Stimulated activated CD8-positive, alpha-beta memory T cell treated with anti-CD3 and anti-CD28 coated beads, Interleukin-15, amount 100 ng/mL, for 24 hours (primary cell): Measurements from ENCODE around the gene STAT3.
A peak's percentile ranks its signal among the peaks of the same experiment; 100 is the strongest.
"Not testable (repeated sequence)": the region's sequence is repeated elsewhere in the genome, so short reads cannot be mapped to it uniquely, and the experiment has no call there.

Experiments used
- DNase-seq: peaks from one replicate; pipeline ENCODE4 v3.0.0-alpha.2; 2020; ENCODE audit warnings: low read depth

The STAT3 gene

DNA sequence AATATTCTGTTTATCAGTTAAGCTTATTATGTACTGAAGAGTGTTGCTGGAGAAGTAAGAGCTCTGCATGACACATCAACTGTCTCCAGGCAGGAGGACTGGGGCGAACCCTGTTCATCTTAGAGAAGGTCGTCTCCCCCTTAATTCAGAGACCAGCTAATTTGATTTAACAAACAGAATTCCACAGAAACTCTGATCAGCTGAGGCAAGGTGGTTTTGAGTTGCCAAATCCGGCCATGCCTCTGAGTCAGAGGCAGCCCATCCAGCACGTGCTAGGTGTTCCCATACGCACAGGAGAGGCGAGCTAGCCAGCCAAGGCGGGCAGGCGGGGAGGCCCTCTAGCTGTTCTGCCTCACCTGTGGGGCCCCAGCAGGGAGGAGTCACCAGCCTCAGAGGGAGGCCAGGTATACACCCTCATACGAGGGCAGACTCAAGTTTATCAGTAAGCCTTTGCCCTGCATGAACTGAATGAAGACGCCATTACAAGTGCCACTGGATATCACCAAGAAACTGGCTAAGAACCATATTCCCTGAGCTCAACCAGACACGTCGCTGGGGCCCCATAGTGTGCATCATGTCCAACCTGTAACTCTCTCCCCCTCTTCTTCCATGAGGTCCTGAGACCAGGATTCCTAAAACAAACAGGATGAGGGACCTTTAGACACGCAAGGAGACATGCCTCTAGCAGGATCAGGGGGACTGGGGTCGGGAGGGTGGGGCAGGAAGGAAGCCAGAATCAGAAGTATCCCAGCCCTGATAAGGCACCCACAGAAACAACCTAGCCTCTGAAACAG, 74.3 kb downstream of the STAT3 start:
- DNase-seq, result no peak

DNA sequence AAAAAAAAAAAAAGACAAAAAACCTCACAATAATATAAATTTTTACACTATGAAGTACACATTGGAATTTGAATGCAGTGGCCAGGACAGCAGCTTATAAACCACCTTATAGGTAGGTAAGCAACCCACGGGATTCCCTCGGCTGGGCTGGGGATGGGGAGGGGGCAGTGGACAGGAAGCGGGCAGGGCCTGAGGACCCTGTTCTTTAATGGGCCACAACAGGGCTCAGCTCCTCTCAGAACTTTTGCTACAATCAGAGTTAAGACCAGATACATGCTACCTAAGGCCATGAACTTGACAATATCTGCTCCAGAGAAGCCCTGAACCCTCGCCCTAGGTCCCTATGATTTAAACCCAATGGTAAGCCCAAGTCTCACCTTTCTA, 74.9 kb downstream of the STAT3 start:
- DNase-seq, result no peak

DNA sequence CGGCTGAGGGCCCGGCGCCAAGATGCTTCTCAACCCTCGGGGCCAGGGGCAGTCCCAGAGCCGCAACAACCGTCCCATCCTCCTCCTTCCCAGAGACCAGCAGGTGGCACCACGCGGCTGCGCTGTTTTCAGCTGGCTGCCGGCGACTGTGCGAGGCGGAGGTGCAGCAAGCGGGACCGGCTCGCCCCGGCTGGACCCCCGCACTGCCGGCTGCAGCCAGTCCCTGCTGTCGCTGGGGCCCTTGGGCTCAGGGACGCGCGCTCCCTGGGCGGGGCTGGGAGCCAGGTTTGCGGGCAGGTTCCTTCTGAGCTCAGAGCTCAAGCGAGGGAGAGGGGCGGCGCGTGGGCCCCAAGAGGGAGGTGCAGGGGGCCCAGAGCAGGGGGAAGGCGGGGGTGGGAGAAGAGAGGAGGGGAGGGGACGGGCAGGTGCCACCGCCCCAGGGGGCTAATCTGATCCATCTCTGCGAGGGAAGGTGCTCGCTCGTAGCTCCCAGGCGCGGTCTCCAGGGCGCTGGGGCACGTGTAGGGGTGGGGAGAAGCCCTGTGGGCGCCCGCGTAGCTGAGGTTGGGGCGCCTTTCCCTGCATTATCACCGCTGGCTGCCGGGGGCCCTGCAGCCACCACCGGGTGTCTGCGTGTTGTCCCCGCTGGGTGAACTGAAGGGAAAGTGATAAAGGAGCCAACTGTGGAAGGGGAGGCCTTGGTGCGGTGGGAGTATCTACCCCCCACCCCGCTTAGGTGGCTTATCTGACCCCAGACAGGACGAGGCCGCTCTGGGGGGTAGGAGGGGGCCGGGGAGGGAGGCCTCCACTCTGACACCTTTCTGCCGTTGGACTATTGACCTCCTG, 75.7 kb downstream of the STAT3 start:
- peak; percentile 37 for DNase-seq

GRCh38 chr17:42312035-42312284, 76.3 kb downstream of the STAT3 start:
- no peak for DNase-seq

DNA sequence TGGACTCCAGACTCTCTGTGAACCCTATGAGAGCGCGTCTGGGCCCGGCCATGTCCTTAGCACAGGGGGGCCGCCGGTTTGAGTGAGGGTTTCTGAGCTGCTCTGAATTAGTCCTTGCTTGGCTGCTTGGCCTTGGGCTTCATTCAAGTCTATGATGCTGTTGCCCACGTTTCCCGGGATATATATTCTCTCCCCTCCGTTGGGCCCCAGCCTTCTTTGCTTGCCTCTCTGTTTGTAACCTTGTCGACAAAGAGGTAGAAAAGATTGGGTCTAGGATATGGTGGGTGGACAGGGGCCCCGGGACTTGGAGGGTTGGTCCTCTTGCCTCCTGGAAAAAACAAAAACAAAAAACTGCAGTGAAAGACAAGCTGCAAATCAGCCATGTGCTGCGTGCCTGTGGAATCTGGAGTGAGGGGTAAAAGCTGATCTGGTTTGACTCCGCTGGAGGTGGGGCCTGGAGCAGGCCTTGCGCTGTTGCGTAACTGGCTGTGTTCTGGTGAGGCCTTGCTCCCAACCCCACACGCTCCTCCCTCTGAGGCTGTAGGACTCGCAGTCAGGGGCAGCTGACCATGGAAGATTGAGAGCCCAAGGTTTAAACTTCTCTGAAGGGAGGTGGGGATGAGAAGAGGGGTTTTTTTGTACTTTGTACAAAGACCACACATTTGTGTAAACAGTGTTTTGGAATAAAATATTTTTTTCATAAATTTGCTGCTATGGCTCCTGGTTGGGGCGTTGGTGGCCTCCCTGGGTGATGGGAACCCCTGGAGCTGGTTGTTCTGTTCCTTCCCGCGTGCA, 76.8 kb downstream of the STAT3 start:
- no peak for DNase-seq

- no peak for DNase-seq
Observed at GRCh38 chr17:42310787-42311215, 77.4 kb downstream of the STAT3 start.

DNA sequence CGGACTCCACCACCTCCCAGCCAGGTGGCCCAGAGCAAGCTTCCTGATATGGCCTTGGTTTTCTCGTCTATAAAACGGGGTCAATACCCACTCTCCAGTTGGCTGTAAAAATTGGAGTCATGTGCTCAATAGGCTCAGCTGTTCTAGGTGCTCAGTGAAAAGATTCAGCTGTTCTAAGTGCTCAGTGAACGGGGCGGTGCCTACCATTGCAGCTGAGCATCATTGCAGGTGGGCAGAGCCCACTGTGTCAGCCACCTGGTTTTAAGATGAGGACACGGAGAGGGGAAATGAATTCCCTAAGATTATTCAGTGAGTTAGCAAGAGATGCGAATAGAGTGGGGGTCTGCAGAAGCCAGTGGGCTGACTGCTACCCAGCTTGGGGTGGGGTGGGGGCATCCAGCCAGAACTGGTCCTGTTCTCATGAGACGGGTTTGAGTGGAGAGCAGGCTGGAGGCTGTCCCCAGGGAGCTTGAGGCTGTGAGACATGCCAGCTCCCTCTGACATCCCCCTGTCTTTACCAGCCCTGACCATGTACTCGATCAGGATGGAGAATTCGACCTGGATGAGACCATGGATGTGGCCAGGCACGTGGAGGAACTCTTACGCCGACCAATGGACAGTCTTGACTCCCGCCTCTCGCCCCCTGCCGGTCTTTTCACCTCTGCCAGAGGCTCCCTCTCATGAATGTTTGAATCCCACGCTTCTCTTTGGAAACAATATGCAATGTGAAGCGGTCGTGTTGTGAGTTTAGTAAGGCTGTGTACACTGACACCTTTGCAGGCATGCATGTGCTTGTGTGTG, 78.1 kb downstream of the STAT3 start:
- no peak for DNase-seq

DNA sequence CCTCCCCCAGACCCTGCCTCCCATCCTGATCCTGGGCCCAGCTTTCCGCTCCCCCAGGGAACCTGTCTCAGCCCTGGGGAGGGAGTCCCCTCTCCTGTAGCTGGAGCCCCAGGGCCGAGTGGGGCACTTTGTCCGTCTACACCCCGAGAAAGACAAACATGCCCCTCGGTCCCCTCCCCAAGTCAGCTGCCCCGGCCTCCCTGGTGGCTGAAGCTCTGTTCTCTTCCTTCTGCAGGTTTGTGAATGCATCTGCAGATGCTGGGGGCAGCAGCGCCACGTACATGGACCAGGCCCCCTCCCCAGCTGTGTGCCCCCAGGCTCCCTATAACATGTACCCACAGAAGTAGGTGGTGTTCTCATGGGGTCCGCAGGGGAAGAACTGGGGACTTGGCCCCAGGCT, 79.1 kb downstream of the STAT3 start:
- DNase-seq, result no peak

DNA sequence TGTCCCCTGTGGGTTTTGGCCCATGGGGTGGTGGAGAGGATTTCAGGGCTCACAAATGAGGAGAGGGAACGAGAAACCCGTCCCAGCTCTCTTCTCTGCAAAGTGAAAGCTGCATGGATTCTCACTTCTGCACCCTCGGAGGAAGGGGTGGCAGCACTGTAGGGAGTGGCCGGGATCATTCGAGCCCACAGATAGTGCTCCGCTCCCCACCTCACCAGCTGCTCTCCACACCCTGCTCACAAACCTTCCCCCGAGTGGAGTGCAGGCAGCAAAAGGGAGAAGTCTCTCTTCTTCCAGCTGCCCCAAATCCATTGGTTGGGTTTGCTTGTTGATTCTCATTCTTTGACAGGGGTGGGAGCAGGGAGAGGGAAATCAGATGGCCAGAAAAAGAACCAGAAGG, 79.8 kb downstream of the STAT3 start:
- DNase-seq, result no peak

DNA sequence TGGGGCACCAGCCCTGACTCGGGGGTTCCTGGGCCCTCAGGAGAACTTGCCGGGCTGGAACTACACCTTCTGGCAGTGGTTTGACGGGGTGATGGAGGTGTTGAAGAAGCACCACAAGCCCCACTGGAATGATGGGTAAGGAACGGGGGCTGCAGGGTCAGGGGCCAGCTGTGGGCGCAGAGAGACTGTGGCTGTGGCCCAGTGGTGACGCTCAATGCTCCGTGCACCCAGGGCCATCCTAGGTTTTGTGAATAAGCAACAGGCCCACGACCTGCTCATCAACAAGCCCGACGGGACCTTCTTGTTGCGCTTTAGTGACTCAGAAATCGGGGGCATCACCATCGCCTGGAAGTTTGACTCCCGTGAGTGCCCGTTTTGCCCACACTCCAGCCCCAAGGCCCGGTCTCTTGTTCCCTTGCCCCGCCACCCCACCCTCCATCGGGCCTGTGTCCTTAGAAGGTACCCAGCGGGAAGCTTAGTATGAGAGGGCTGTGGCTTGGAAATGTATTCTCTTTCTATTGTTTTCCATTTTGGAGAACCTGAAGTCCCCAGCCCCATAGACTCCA, 80.8 kb downstream of the STAT3 start:
- no peak for DNase-seq

GRCh38 chr17:42306385-42306667, 81.9 kb downstream of the STAT3 start:
- no peak for DNase-seq

DNA sequence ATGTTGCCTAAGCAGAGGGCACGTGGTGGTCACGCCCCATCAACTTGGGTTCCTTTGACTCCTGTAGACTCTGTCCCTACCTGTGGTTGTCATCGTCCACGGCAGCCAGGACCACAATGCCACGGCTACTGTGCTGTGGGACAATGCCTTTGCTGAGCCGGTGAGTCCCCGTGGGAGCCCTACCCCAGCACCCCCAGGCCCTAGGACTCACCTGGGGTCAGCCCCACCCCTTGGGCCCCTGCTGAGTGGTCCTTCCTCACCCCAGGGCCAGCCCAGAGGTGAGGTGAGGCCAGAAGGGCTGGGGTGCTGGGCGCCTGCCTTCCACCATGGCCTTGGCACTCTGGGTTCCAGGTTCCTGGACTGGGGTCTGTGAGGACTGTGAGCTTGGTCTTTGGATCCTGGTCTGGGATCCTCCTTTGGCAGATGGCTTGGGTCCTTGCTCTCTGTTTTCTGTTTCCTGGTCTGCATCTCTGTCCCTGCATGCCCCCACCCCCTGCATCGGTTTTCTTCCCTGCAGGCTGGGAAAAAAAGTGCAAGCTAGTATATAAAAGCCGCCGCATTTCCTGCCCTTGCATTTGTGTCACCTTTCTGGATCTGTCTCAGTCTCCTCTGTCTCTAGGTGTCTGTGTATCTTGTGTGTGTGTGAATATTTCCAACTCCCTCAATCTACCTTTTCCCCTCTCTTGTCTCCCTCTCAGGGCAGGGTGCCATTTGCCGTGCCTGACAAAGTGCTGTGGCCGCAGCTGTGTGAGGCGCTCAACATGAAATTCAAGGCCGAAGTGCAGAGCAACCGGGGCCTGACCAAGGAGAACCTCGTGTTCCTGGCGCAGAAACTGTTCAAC, 82.5 kb downstream of the STAT3 start:
- no peak for DNase-seq

- not testable (repeated sequence) for DNase-seq
Observed at GRCh38 chr17:42305031-42305330, 83.3 kb downstream of the STAT3 start.

GRCh38 chr17:42304187-42305030, 83.8 kb downstream of the STAT3 start:
- no peak for DNase-seq

- DNase-seq, result no peak
Observed at GRCh38 chr17:42303694-42304093, 84.5 kb downstream of the STAT3 start.

- no peak for DNase-seq
Observed at GRCh38 chr17:42301022-42301421, 87.2 kb downstream of the STAT3 start.

DNA sequence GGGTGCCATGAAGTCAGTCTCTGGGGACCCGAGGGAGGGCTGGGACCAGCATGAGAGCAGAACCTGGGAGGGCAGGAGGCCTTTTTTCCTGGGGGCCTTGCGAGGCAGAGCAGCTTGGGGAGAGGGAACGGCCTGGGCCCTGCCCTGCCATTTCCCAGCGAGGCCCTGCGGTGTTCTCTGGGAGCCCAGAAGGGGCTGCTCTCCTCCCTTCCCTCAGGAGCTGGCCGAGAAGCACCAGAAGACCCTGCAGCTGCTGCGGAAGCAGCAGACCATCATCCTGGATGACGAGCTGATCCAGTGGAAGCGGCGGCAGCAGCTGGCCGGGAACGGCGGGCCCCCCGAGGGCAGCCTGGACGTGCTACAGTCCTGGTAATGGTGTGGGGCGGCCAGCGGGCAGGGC, 88.3 kb downstream of the STAT3 start:
- DNase-seq, result not testable (repeated sequence)

- DNase-seq, result not testable (repeated sequence)
Observed at GRCh38 chr17:42299361-42299760, 88.9 kb downstream of the STAT3 start.

DNA sequence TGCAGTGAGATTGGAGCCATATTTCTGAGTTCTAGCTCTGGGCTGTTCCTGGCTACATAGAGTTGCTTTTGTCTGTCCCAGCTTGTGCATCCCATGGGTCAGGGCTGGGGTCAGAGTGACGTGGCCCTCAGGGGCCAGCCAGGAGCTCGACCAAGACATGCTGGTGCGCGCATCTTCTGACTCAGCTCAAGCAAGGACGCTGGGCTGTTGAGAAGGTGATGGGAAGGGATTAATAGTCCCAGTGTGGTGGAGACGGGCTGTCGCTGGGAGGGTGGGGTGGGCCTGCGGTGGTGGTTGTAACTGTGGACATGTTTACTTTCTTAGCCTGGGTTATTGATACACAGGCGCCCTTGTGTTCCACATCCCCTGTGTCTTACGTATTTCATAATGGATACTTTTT, 90.5 kb downstream of the STAT3 start:
- not testable (repeated sequence) for DNase-seq

DNA sequence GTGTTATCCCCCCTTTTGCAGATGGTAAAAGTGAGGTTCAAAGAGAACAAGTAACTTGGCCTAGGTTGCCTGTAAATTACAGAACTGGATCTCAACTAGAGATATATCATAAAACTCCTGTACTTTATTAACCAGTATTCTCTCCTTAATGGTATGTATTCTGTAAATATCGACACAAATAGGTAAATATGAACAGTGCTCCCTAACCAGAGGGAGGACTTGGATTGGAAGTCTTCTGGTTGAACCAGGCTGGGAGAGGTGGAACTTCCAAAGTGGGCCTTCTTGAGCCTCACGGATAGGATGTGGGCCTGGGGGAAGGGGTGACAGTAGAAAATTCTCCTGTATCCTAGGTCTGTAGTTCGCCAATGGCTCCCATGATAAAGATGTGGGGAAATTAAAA, 92.2 kb downstream of the STAT3 start:
- DNase-seq, result no peak
